Caco-2 (cell line): ENCODE data around the gene ACY1. TPM values are rescaled to one million over a fixed set of nuclear protein-coding genes. Genes with fewer than 3 reads are reported as not detected.

Experiments
- BruUV-seq: library from RNA; stranded (reverse); fragments of 400-500 nt; replicated peaks from 2 replicates; lab custom pipeline; 2021; lab: Mats Ljungman, UMichigan
- CTCF ChIA-PET: fragments of 300-600 bp; sonication (Branson Sonifier 250); formaldehyde crosslinking; loops from one replicate; lab custom pipeline; 2022; ENCODE audit warnings: antibody characterized with exemption; lab: Charles Lee
- POLR2A ChIA-PET: fragments of 300-600 bp; sonication (Branson Sonifier 250); formaldehyde crosslinking; loops from one replicate; lab custom pipeline; 2022; ENCODE audit warnings: antibody characterized with exemption; lab: Charles Lee
- DNase-seq, 2 experiments: peaks; one replicate each; pipeline versions ENCODE4 v3.0.0 to v3.0.0-alpha.2; 2020 to 2022
- H3K27me3 ChIP-seq: replicated peaks from 2 replicates; pipeline ENCODE4 v1.6.0; 2011; ENCODE audit warnings: low read length; ENCODE audit not compliant: control insufficient read depth, insufficient read depth
- H3K36me3 ChIP-seq: 2 replicates; pipeline ENCODE4 v1.5.1; 2011; ENCODE audit warnings: low read length; ENCODE audit not compliant: control insufficient read depth, insufficient read depth
- H3K4me1 ChIP-seq: fragments of 250-450 bp; sonication (Bioruptor Pico); 2 replicates; pipeline ENCODE4 v1.5.1; 2020; ENCODE audit warnings: mild to moderate bottlenecking
- H3K4me3 ChIP-seq: 2 replicates; pipeline ENCODE4 v1.5.1; 2011; ENCODE audit warnings: low read depth, mild to moderate bottlenecking, control low read depth, low read length
- H3K9me3 ChIP-seq: fragments of 250-450 bp; sonication (Bioruptor Pico); 2 replicates; pipeline ENCODE4 v1.5.1; 2020; ENCODE audit warnings: mild to moderate bottlenecking, moderate library complexity
- H3K27ac Mint-ChIP-seq: one replicate; pipeline ENCODE4 v1.8.0; 2022; ENCODE audit warnings: mixed read lengths; ENCODE audit not compliant: unreplicated experiment
- H3K27me3 Mint-ChIP-seq: one replicate; pipeline ENCODE4 v1.8.0; 2022; ENCODE audit warnings: mixed read lengths; ENCODE audit not compliant: insufficient read depth, unreplicated experiment
- H3K36me3 Mint-ChIP-seq: one replicate; pipeline ENCODE4 v1.8.0; 2022; ENCODE audit warnings: mild to moderate bottlenecking, mixed read lengths; ENCODE audit not compliant: insufficient read depth, unreplicated experiment
- H3K4me1 Mint-ChIP-seq: one replicate; pipeline ENCODE4 v1.8.0; 2022; ENCODE audit warnings: low read depth, mixed read lengths; ENCODE audit not compliant: unreplicated experiment
- H3K4me3 Mint-ChIP-seq: one replicate; pipeline ENCODE4 v1.8.0; 2022; ENCODE audit warnings: mild to moderate bottlenecking, moderate library complexity, mixed read lengths; ENCODE audit not compliant: unreplicated experiment
- H3K9me3 Mint-ChIP-seq: one replicate; pipeline ENCODE4 v1.8.0; 2022; ENCODE audit warnings: mixed read lengths; ENCODE audit not compliant: unreplicated experiment
- intact Hi-C: fragments of 100-400 bp; cut with micrococcal nuclease; formaldehyde crosslinking; loops from one replicate; pipeline ENCODE4 v1.10.0; 2022; ENCODE audit not compliant: unreplicated experiment
- total RNA-seq: library from RNA; stranded (reverse); gene quantifications from 2 replicates; pipeline ENCODE4 v1.2.3, GENCODE V29; 2022
- TF ChIP-seq, protein P1 (sequence below), 2 experiments: fragments of 200-600 bp in 1 of 2; IDR thresholded peaks; 1 replicate in 1 of 2; 2 replicates in 1 of 2; pipeline versions ENCODE4 v1.5.1 to v1.8.0; 2011 to 2022; ENCODE audit warnings: antibody characterized with exemption in 1 of 2, control low read depth in 1 of 2, inconsistent platforms in 1 of 2, low read depth in 1 of 2, low read length in 1 of 2, mild to moderate bottlenecking in 1 of 2, moderate library complexity in 1 of 2; ENCODE audit not compliant: insufficient read depth in 1 of 2, severe bottlenecking in 1 of 2, unreplicated experiment in 1 of 2

ACY1 gene
- total RNA-seq, 1 experiment from 2014 or later, result 62.4 TPM

DNA sequence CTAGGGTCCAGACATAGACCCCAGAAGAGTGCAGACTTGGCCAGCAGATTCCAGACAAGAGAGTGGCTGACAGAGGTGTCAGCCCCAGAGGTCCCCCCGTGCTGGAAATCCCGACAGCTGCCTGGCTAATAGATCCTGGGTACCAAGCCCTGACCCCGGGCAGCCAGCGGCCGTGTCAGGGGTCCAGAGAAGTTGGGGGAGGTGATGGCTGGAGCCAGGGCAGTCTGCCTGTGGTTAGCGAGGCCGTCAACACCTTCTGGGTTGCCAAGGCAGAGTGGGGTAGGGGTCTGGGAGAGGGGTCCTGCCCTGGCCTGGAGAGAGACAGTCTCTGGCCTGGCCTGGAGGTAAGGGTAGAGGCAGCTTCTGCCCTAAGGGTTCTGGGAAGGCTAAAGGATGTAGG, 37.5 kb downstream of the ACY1 start:
- POLR2A ChIA-PET, result no interaction called here
- no peak overlapping the region for H3K4me3 ChIP-seq
- no peak for DNase-seq
- no peaks in the 10 kb centered on the region for H3K4me1 ChIP-seq
- CTCF ChIA-PET, result no interaction called here
- BruUV-seq, result no TSS peak
- Mint-ChIP-seq H3K9me3 (no peaks in the 10 kb centered on the region), H3K27me3 (no peaks in the 10 kb centered on the region), H3K4me3 (no peak overlapping the region), H3K36me3 (no peaks in the 10 kb centered on the region), H3K4me1 (no peaks in the 10 kb centered on the region), H3K27ac (no peak overlapping the region)
- intact Hi-C loops, result no loop called here
- no peaks in the 10 kb centered on the region for H3K9me3 ChIP-seq
- no peaks in the 10 kb centered on the region for H3K36me3 ChIP-seq
- no peaks in the 10 kb centered on the region for H3K27me3 ChIP-seq
- TF ChIP-seq, protein P1, sequence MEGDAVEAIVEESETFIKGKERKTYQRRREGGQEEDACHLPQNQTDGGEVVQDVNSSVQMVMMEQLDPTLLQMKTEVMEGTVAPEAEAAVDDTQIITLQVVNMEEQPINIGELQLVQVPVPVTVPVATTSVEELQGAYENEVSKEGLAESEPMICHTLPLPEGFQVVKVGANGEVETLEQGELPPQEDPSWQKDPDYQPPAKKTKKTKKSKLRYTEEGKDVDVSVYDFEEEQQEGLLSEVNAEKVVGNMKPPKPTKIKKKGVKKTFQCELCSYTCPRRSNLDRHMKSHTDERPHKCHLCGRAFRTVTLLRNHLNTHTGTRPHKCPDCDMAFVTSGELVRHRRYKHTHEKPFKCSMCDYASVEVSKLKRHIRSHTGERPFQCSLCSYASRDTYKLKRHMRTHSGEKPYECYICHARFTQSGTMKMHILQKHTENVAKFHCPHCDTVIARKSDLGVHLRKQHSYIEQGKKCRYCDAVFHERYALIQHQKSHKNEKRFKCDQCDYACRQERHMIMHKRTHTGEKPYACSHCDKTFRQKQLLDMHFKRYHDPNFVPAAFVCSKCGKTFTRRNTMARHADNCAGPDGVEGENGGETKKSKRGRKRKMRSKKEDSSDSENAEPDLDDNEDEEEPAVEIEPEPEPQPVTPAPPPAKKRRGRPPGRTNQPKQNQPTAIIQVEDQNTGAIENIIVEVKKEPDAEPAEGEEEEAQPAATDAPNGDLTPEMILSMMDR (IDR thresholded peaks at IDR 0.05; ENCODE audit: insufficient read depth in 1 of 2, low read depth in 1 of 2, low read length in 1 of 2, severe bottlenecking in 1 of 2, unreplicated experiment in 1 of 2), result no peak

DNA sequence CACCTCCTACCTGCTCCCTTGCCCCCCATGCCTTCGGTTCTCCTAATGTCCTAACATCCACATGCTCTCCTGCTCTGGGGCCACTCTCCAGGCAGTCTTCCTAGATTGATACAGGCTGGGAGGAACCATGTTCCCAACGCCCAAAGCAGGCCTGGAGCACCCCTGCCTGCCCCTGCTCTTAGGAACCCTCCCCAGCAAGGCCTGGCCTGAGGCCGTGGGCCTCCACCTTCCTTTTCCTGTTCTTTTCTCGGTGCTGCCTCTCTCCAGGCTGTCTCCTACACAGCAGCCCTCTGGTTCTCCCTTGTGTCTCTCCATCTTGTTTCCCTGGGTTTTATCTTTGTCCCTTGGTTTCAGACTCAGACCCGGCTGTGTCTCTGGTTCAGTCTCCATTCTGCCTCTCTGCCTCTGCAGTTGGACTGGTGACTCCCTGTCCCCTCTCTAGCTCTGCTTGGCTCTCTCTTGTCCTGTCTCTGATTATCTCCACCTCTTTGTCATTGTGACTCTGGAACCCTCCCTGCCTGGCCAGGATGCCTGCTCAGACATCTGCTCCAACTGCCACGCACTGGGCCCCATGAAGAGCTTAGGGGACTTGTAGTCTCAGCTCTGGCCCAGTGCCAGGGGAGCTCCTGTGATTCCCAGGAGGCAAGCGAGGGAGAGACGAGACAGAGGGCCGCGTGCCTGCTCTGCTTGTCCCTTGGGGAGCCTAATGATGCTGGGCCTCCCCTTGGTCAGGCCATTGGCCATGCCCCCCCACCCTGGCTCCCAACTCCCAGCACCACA, 38.3 kb downstream of the ACY1 start:
- no peaks in the 10 kb centered on the region for H3K36me3 Mint-ChIP-seq
- ChIA-PET POLR2A (no interaction called here), CTCF (interaction anchor here (0.9 kb wide), 1 partner anchor 9 kb away, joined by 3 read pairs; no protein-coding TSS in a partner anchor)
- TF ChIP-seq, protein P1 (IDR thresholded peaks at IDR 0.05; ENCODE audit: insufficient read depth in 1 of 2, low read depth in 1 of 2, low read length in 1 of 2, severe bottlenecking in 1 of 2, unreplicated experiment in 1 of 2), result no peak
- no peaks in the 10 kb centered on the region for H3K27me3 Mint-ChIP-seq
- H3K4me3 Mint-ChIP-seq, result no peak overlapping the region
- no TSS peak for BruUV-seq
- H3K9me3 Mint-ChIP-seq, result no peaks in the 10 kb centered on the region
- Histone ChIP-seq H3K9me3 (no peaks in the 10 kb centered on the region), H3K4me3 (no peak overlapping the region), H3K36me3 (no peaks in the 10 kb centered on the region), H3K27me3 (no peaks in the 10 kb centered on the region), H3K4me1 (no peaks in the 10 kb centered on the region)
- no peak for DNase-seq
- H3K27ac Mint-ChIP-seq, result no peak overlapping the region
- intact Hi-C loops, result no loop called here
- H3K4me1 Mint-ChIP-seq, result no peaks in the 10 kb centered on the region

- intact Hi-C loops, result no loop called here
- POLR2A ChIA-PET, result interaction anchor here (0.6 kb wide), 1 partner anchor 82 kb away, joined by 4 read pairs; no protein-coding TSS in a partner anchor
- DNase-seq, result no peak
- H3K36me3 Mint-ChIP-seq, result no peaks in the 10 kb centered on the region
- Histone ChIP-seq H3K4me3 (no peak overlapping the region), H3K36me3 (no peaks in the 10 kb centered on the region), H3K27me3 (no peaks in the 10 kb centered on the region), H3K4me1 (no peaks in the 10 kb centered on the region), H3K9me3 (no peaks in the 10 kb centered on the region)
- no peak overlapping the region for H3K27ac Mint-ChIP-seq
- no peaks in the 10 kb centered on the region for H3K4me1 Mint-ChIP-seq
- TF ChIP-seq, protein P1 (IDR thresholded peaks at IDR 0.05; ENCODE audit: insufficient read depth in 1 of 2, low read depth in 1 of 2, low read length in 1 of 2, severe bottlenecking in 1 of 2, unreplicated experiment in 1 of 2), result no peak
- CTCF ChIA-PET, result interaction anchor here (0.9 kb wide), 1 partner anchor 10 kb away, joined by 3 read pairs; no protein-coding TSS in a partner anchor
- no peak overlapping the region for H3K4me3 Mint-ChIP-seq
- no peaks in the 10 kb centered on the region for H3K27me3 Mint-ChIP-seq
- BruUV-seq, result no TSS peak
- H3K9me3 Mint-ChIP-seq, result no peaks in the 10 kb centered on the region
Observed at GRCh38 chr3:52022323-52023100, 39.2 kb downstream of the ACY1 start.
